C1 segment of cervical spinal cord (tissue), 14 donors: ENCODE measurements around the gene EIF4G2.
A peak's percentile ranks its signal among the peaks of the same experiment; 100 is the strongest.

Experiments
- DNase-seq, 14 donors: peaks; one replicate each; lab custom pipeline; 2025; lab: John Stamatoyannopoulos, UW

Gene EIF4G2

GRCh38 chr11:10777393-10777793 lies 31.3 kb downstream of the EIF4G2 start:
- DNase-seq: no peak

- no peak for DNase-seq
Measured at GRCh38 chr11:10774811-10775210, 33.9 kb downstream of the EIF4G2 start.

- no peak for DNase-seq
Measured at GRCh38 chr11:10771457-10771856, 37.3 kb downstream of the EIF4G2 start.

GRCh38 chr11:10770626-10771254 lies 38.0 kb downstream of the EIF4G2 start:
- DNase-seq: peak in 2 of 14 donors; percentile 6 to 10

- no peak for DNase-seq
Measured at GRCh38 chr11:10764412-10764811, 44.3 kb downstream of the EIF4G2 start.

- no peak for DNase-seq
Measured at GRCh38 chr11:10763766-10764165, 45.0 kb downstream of the EIF4G2 start.

GRCh38 chr11:10762913-10763421 lies 45.8 kb downstream of the EIF4G2 start:
- no peak for DNase-seq

GRCh38 chr11:10762185-10762584 lies 46.5 kb downstream of the EIF4G2 start:
- DNase-seq: no peak

- DNase-seq: no peak
Measured at GRCh38 chr11:10761085-10761698, 47.5 kb downstream of the EIF4G2 start.

- no peak for DNase-seq
Measured at GRCh38 chr11:10758957-10759356, 49.8 kb downstream of the EIF4G2 start.

GRCh38 chr11:10752486-10752885 lies 56.2 kb downstream of the EIF4G2 start:
- no peak for DNase-seq

GRCh38 chr11:10752061-10752460 lies 56.7 kb downstream of the EIF4G2 start:
- no peak for DNase-seq

- no peak for DNase-seq
Measured at GRCh38 chr11:10751581-10751940, 57.2 kb downstream of the EIF4G2 start.

- DNase-seq: peak; percentile 42 to 97 (median 91)
Measured at GRCh38 chr11:10750838-10751580, 57.7 kb downstream of the EIF4G2 start, which contains the start of gene CTR9. Gene CTR9 (plus strand): TSS chr11:10751246. CDS start chr11:10751413, 167 bp downstream.

GRCh38 chr11:10749476-10749875 lies 59.2 kb downstream of the EIF4G2 start:
- no peak for DNase-seq

- no peak for DNase-seq
Measured at GRCh38 chr11:10747733-10748132, 61.0 kb downstream of the EIF4G2 start.
